Fibroblast of peridontal ligament (primary cell): ENCODE results near the gene CNRIP1.

Source experiments
- DNase-seq: peaks from one replicate; pipeline ENCODE4 v3.0.0-alpha.2; 2010; ENCODE audit errors: extremely low read depth

The CNRIP1 gene

GRCh38 chr2:68292108-68292710, 27.5 kb downstream of the CNRIP1 start:
- DNase-seq: peak; percentile 35

- DNase-seq: no peak
Observed at GRCh38 chr2:68291314-68291713, 28.4 kb downstream of the CNRIP1 start.

- no peak for DNase-seq
Observed at GRCh38 chr2:68290901-68291300, 28.8 kb downstream of the CNRIP1 start.

GRCh38 chr2:68287580-68288441, 31.9 kb downstream of the CNRIP1 start:
- DNase-seq: peak; percentile 83

- DNase-seq: peak; percentile 85
Observed at GRCh38 chr2:68284896-68285295, 34.9 kb downstream of the CNRIP1 start.

- no peak for DNase-seq
Observed at GRCh38 chr2:68283419-68283812, 36.3 kb downstream of the CNRIP1 start.

GRCh38 chr2:68282811-68283418, 36.8 kb downstream of the CNRIP1 start:
- DNase-seq: peak; percentile 57

- DNase-seq: no peak
Observed at GRCh38 chr2:68280796-68281195, 39.0 kb downstream of the CNRIP1 start.

- no peak for DNase-seq
Observed at GRCh38 chr2:68280348-68280747, 39.4 kb downstream of the CNRIP1 start.

- no peak for DNase-seq
Observed at GRCh38 chr2:68279691-68280090, 40.1 kb downstream of the CNRIP1 start.

- no peak for DNase-seq
Observed at GRCh38 chr2:68278169-68278568, 41.6 kb downstream of the CNRIP1 start.

GRCh38 chr2:68274022-68274421, 45.7 kb downstream of the CNRIP1 start:
- no peak for DNase-seq

- DNase-seq: peak; percentile 41
Observed at GRCh38 chr2:68272246-68272994, 47.3 kb downstream of the CNRIP1 start.

- DNase-seq: no peak
Observed at GRCh38 chr2:68266655-68267054, 53.1 kb downstream of the CNRIP1 start.

- no peak for DNase-seq
Observed at GRCh38 chr2:68263632-68264031, 56.1 kb downstream of the CNRIP1 start.

- DNase-seq: peak; percentile 62
Observed at GRCh38 chr2:68258851-68259250, 60.9 kb downstream of the CNRIP1 start.

GRCh38 chr2:68256093-68256450, 63.7 kb downstream of the CNRIP1 start:
- DNase-seq: peak; percentile 86

GRCh38 chr2:68253219-68254068, 66.3 kb downstream of the CNRIP1 start:
- peak; percentile 58 for DNase-seq

GRCh38 chr2:68252400-68253218, 67.1 kb downstream of the CNRIP1 start, which contains the start of gene PPP3R1:
Gene PPP3R1 (minus strand): TSS chr2:68252532. CDS start chr2:68252127, 405 bp downstream.
- DNase-seq: peak; percentile 92

- DNase-seq: no peak
Observed at GRCh38 chr2:68251855-68252399, 67.8 kb downstream of the CNRIP1 start.
